GM12878 (cell line): ENCODE results near the gene TGIF2LX. TPM values are rescaled to one million over a fixed set of nuclear protein-coding genes. Genes with fewer than 3 reads are reported as not detected.
"Not testable (repeated sequence)": the region's sequence is repeated elsewhere in the genome, so short reads cannot be mapped to it uniquely, and the experiment has no call there.

Source experiments
- ATAC-seq: fragments of 200-7000 bp; cut with Tn5 transposase; 3 replicates; pipeline ENCODE4 v1.9.1; 2020; ENCODE audit warnings: mild to moderate bottlenecking, moderate library complexity
- Bru-seq: library from RNA; stranded (reverse); fragments of 400-500 nt; gene quantifications from one replicate; lab custom pipeline; 2021; lab: Mats Ljungman, UMichigan
- BruChase-seq, 2 experiments: library from RNA; stranded (reverse); fragments of 400-500 nt; gene quantifications; one replicate each; lab custom pipeline; 2021; lab: Mats Ljungman, UMichigan
- BruUV-seq: library from RNA; stranded (reverse); fragments of 400-500 nt; replicated peaks from 2 replicates; lab custom pipeline; 2021; lab: Mats Ljungman, UMichigan
- CTCF ChIA-PET: fragments of 300-600 bp; sonication (Branson Sonifier 250); formaldehyde crosslinking; extraction: SDS; loops from one replicate; lab custom pipeline; 2021; ENCODE audit warnings: inconsistent platforms; lab: Yijun Ruan, JAX
- POLR2A ChIA-PET: fragments of 350-600 bp; formaldehyde crosslinking; extraction: SDS; loops from one replicate; lab custom pipeline; 2021; ENCODE audit warnings: inconsistent platforms; lab: Charles Lee
- RAD21 ChIA-PET: fragments of 300-600 bp; sonication (Branson Sonifier 250); formaldehyde crosslinking; loops from one replicate; lab custom pipeline; 2023; ENCODE audit warnings: antibody characterized with exemption; ENCODE audit not compliant: unreplicated experiment; lab: Charles Lee
- SMC1A ChIA-PET: fragments of 300-600 bp; sonication (Branson Sonifier 250); formaldehyde crosslinking; loops from one replicate; lab custom pipeline; 2023; ENCODE audit not compliant: unreplicated experiment, uncharacterized antibody; lab: Charles Lee
- DNase-seq: peaks from one replicate; pipeline ENCODE4 v3.0.0-alpha.2; 2011; ENCODE audit warnings: low read depth, low spot score
- FAIRE-seq: peaks from 3 replicates; lab custom pipeline; 2011; peaks lifted over from hg19 to GRCh38; lab: Jason Lieb, UNC
- H2AFZ ChIP-seq: 2 replicates; pipeline ENCODE4 v1.6.0; 2011; ENCODE audit warnings: low read depth, low read length, control low read depth; ENCODE audit not compliant: control insufficient read depth
- H3K27ac ChIP-seq: 2 replicates; pipeline ENCODE4 v1.5.1; 2011; ENCODE audit warnings: control low read depth; ENCODE audit not compliant: control insufficient read depth, insufficient read depth
- H3K27me3 ChIP-seq, 2 experiments: replicated peaks in 1 of 2; 2 replicates each; pipeline versions ENCODE4 v1.6.0 to v1.6.1; 2011; ENCODE audit warnings: low read length in 1 of 2; ENCODE audit not compliant: control insufficient read depth in 2 of 2, insufficient read depth in 2 of 2
- H3K36me3 ChIP-seq, 2 experiments: 2 replicates each; pipeline ENCODE4 v1.5.1; 2011; ENCODE audit warnings: low read length in 1 of 2; ENCODE audit not compliant: control insufficient read depth in 2 of 2, insufficient read depth in 2 of 2
- H3K4me1 ChIP-seq: 2 replicates; pipeline ENCODE4 v1.6.1; 2011; ENCODE audit warnings: mild to moderate bottlenecking, low read length, moderate library complexity, mixed read lengths; ENCODE audit not compliant: control insufficient read depth, insufficient read depth
- H3K4me2 ChIP-seq: 2 replicates; pipeline ENCODE4 v1.6.0; 2011; ENCODE audit warnings: control low read depth; ENCODE audit not compliant: control insufficient read depth, insufficient read depth
- H3K4me3 ChIP-seq: fragments of 200-600 bp; sonication (generic); 2 replicates; pipeline ENCODE4 v1.5.1; 2016
- H3K79me2 ChIP-seq: 2 replicates; pipeline ENCODE4 v1.6.0; 2011; ENCODE audit warnings: low read length; ENCODE audit not compliant: control insufficient read depth, insufficient read depth
- H3K9ac ChIP-seq: 2 replicates; pipeline ENCODE4 v1.8.0; 2011; ENCODE audit warnings: low read length, control low read depth, mixed read lengths; ENCODE audit not compliant: control insufficient read depth, insufficient read depth
- H3K9me3 ChIP-seq: replicated peaks from 3 replicates; pipeline ENCODE4 v1.5.1; 2011; ENCODE audit warnings: mild to moderate bottlenecking, low read length; ENCODE audit not compliant: control insufficient read depth, insufficient read depth
- H4K20me1 ChIP-seq: 2 replicates; pipeline ENCODE4 v1.6.0; 2011; ENCODE audit not compliant: control insufficient read depth, insufficient read depth
- WGBS: methylation state at CpG from one replicate; pipeline ENCODE4 v1.1.6; 2016; ENCODE audit warnings: low lambda C conversion rate; ENCODE audit not compliant: insufficient replicate concordance, insufficient coverage; ENCODE audit errors: missing lambda C conversion rate; 5-methylcytosine and 5-hydroxymethylcytosine counted together
- in situ Hi-C: fragments of 300-500 bp; cut with MboI; formaldehyde crosslinking; loops from 9 replicates; pipeline ENCODE4 v1.14.3; 2018; ENCODE audit warnings: mixed read lengths
- intact Hi-C: fragments of 100-400 bp; cut with micrococcal nuclease; formaldehyde crosslinking; loops from one replicate; pipeline ENCODE4 v1.14.2; 2022; ENCODE audit not compliant: unreplicated experiment
- long read RNA-seq, 2 experiments: library from polyadenylated mRNA; unstranded; transcript quantifications; one replicate each; pipeline ENCODE4 v2.0.0, GENCODE V29; 2019 to 2020
- polyA minus RNA-seq, 3 experiments: library from RNA; depleted of rRNA, polyadenylated mRNA; stranded (reverse); fragments of >200 nt; gene quantifications; 2 replicates each; pipeline ENCODE4 v1.2.3, GENCODE V29; 2011
- polyA plus RNA-seq, 11 experiments: library from polyadenylated mRNA; depleted of rRNA in 4 of 11; unstranded in 6 of 11; stranded (reverse) in 5 of 11; fragments of >200 nt; fragmentation: Nextera tagmentation in 4 of 11; fragmentation: Illumina TruSeq in 1 of 11; extraction: Ambion mirVana in 4 of 11; extraction: Trizol in 1 of 11; gene quantifications; 1 replicate in 1 of 11; 2 replicates in 10 of 11; pipeline versions ENCODE4 v1.2.1 to v1.2.3, GENCODE V29; 2011 to 2016; ENCODE audit warnings: inconsistent platforms in 2 of 11, missing spikeins in 2 of 11, low read depth in 1 of 11
- total RNA-seq, 4 experiments: library from RNA; depleted of rRNA in 3 of 4; stranded (reverse); fragments of >200 nt in 3 of 4; fragmentation: Illumina TruSeq in 1 of 4; extraction: Trizol in 1 of 4; gene quantifications; 2 replicates each; pipeline versions ENCODE4 v1.2.1 to v1.2.3, GENCODE V29; 2013 to 2021

TGIF2LX gene
- not detected in 2 replicates for total RNA-seq (2013; cell fraction: nucleolus; rRNA removed)
- total RNA-seq (2014; rRNA removed) (not detected in 2 replicates), total RNA-seq (2014; rRNA removed; fragmentation: Illumina TruSeq; extraction: Trizol) (not detected in 2 replicates), total RNA-seq (2021) (not detected in 2 replicates), polyA plus RNA-seq (2011; rRNA removed) (not detected in 2 replicates), polyA plus RNA-seq (2014; fragmentation: Illumina TruSeq; extraction: Trizol) (not detected in 2 replicates), polyA plus RNA-seq (2014; fragmentation: Nextera tagmentation; extraction: Ambion mirVana) (not detected), polyA plus RNA-seq (2014; rRNA removed) (not detected in 2 replicates), polyA plus RNA-seq (2016; fragmentation: Nextera tagmentation; extraction: Ambion mirVana) (not detected), polyA minus RNA-seq (2011; rRNA and poly(A)+ RNA removed) (not detected in 2 replicates), Bru-seq, nascent RNA (not detected), BruChase-seq, experiment 1, labeled RNA remaining after a 6-hour chase (not detected), BruChase-seq, experiment 2, labeled RNA remaining after a 2-hour chase (not detected)
- polyA plus RNA-seq (2011; ENCODE audit: low read depth) = not detected
- not detected in 2 replicates for polyA plus RNA-seq (2011; cell fraction: cytosol; rRNA removed)
- polyA plus RNA-seq (2011; cell fraction: nucleus; rRNA removed) = not detected in 2 replicates
- polyA plus RNA-seq (2012) = not detected in 2 replicates
- not detected in 2 replicates for polyA minus RNA-seq (2011; cell fraction: cytosol; rRNA and poly(A)+ RNA removed)
- polyA minus RNA-seq (2011; cell fraction: nucleus; rRNA and poly(A)+ RNA removed) = not detected in 2 replicates
- long read RNA-seq, experiment 1 = 0 reads
- long read RNA-seq, experiment 2 = 0 reads

DNA sequence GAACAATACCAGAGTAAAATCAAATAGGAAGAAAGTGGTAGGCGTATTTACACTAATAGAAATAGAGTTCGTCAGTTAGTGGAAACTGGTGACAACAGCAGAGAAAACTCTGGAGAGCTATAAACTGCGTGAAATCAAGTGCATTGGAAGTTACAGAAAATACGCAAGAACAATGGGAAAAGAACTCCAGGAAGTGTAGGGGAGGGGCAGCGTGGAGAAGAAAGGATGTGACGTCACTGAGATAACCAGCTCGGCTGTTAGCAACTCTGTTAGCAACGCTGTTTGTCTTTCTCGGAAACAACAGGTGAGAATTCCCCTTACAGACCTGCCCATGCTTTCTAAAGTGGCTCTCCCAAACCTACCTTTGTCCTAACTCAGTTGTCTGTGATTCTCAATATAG lies at the start of gene TGIF2LX:
Gene TGIF2LX (plus strand): TSS at position 244 of the 400 bp plus-strand sequence. CDS start 178 bp downstream, outside the sequence.
- DNase-seq, CTCF ChIA-PET, SMC1A ChIA-PET, RAD21 ChIA-PET, H4K20me1 ChIP-seq, H3K27me3 ChIP-seq, H3K4me3 ChIP-seq, H3K36me3 ChIP-seq, H3K9me3 ChIP-seq, in situ Hi-C loops, ATAC-seq, intact Hi-C loops, H3K4me1 ChIP-seq, H3K27ac ChIP-seq, BruUV-seq, H3K4me2 ChIP-seq, H3K9ac ChIP-seq, FAIRE-seq, POLR2A ChIA-PET, H2AFZ ChIP-seq, H3K79me2 ChIP-seq: not testable (repeated sequence)
- WGBS = 41% methylated on average over 9 of the region's 9 CpGs

DNA sequence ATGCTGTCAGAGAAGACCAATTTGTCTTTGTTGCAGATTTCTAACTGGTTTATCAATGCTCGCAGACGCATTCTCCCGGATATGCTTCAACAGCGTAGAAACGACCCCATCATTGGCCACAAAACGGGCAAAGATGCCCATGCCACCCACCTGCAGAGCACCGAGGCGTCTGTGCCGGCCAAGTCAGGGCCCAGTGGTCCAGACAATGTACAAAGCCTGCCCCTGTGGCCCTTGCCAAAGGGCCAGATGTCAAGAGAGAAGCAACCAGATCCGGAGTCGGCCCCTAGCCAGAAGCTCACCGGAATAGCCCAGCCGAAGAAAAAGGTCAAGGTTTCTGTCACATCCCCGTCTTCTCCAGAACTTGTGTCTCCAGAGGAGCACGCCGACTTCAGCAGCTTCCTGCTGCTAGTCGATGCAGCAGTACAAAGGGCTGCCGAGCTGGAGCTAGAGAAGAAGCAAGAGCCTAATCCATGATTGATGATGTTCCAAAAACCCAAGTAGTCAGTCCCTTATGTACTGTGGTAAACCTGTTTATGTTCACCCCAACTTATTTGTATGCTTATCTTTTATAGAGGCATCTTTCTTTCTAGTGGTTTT lies 728 bp downstream of the TGIF2LX start:
- H3K79me2 ChIP-seq, H3K4me3 ChIP-seq, H3K9me3 ChIP-seq, H4K20me1 ChIP-seq, FAIRE-seq, CTCF ChIA-PET, intact Hi-C loops, DNase-seq, H3K9ac ChIP-seq, H3K27me3 ChIP-seq, BruUV-seq, SMC1A ChIA-PET, H3K4me2 ChIP-seq, H3K36me3 ChIP-seq, ATAC-seq, H3K27ac ChIP-seq, POLR2A ChIA-PET, RAD21 ChIA-PET, H2AFZ ChIP-seq, H3K4me1 ChIP-seq, in situ Hi-C loops: not testable (repeated sequence)
- WGBS = 52% methylated on average over 18 of the region's 18 CpGs

DNA sequence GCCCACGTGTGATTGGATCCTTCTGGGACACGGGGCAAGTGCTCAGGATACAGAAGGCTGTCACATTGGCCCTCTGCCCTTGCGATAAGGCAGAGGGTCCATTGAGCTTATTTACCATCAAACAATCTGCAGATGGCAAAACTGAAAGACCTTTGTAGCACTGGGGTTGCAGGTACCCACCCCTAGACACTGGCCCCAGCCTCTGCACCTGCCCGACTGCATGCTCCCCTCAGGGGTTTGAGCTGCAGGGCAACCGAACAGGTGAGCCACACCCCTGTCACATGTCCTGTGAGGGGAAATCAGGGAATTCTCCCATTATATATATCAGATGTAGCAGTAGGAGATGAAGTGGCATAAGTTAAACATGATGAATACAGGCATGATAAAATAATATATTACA lies 21.4 kb downstream of the TGIF2LX start:
- WGBS = 19% methylated on average over 5 of the region's 5 CpGs
- H3K9me3 ChIP-seq, CTCF ChIA-PET, intact Hi-C loops, POLR2A ChIA-PET, BruUV-seq, H4K20me1 ChIP-seq, H3K4me3 ChIP-seq, H2AFZ ChIP-seq, H3K4me1 ChIP-seq, H3K79me2 ChIP-seq, SMC1A ChIA-PET, RAD21 ChIA-PET, H3K27me3 ChIP-seq, in situ Hi-C loops, H3K9ac ChIP-seq, DNase-seq, ATAC-seq, H3K4me2 ChIP-seq, H3K36me3 ChIP-seq, H3K27ac ChIP-seq, FAIRE-seq: not testable (repeated sequence)
